ENCODE measurements around the gene KDM2A. TPM values are rescaled to one million over a fixed set of nuclear protein-coding genes. Genes with fewer than 3 reads are reported as not detected.

The KDM2A gene
- total and polyA plus RNA-seq, 2 of the 13 experiments (the other 11 are each of a cell fraction or from before 2014, with no cell fraction given): 31.3 to 31.4 TPM

- TF ChIP-seq ZBTB33 (CRISPR knock-in tag; IDR thresholded peaks at IDR 0.05): 0 out of 2 replicates have a peak, but pooled peaks have one; percentile 9
- no peak for TF ChIP-seq ZFAT (CRISPR knock-in tag; conservative IDR thresholded peaks at IDR 0.05)
- no peak for TF ChIP-seq PAWR (CRISPR knock-in tag; IDR thresholded peaks at IDR 0.05; ENCODE audit: borderline replicate concordance)
- TF ChIP-seq ZNF234 (CRISPR knock-in tag; conservative IDR thresholded peaks at IDR 0.05): no peak
- peak; percentile 50; the same call in 1 of the 2 replicates for TF ChIP-seq MED1 (CRISPR knock-in tag; IDR thresholded peaks at IDR 0.05)
- TF ChIP-seq KDM2A (CRISPR knock-in tag; IDR thresholded peaks at IDR 0.05; ENCODE audit: borderline replicate concordance, low read depth): peak; percentile 65; the same call in 1 of the 2 replicates
- no peak for TF ChIP-seq IRX3 (CRISPR knock-in tag; IDR thresholded peaks at IDR 0.05; ENCODE audit: borderline replicate concordance, low read depth)
- no peak for TF ChIP-seq ZFX (CRISPR knock-in tag; IDR thresholded peaks at IDR 0.05; ENCODE audit: low read depth)
- TF ChIP-seq ZMYM4 (CRISPR knock-in tag; IDR thresholded peaks at IDR 0.05): peak; percentile 93
- TF ChIP-seq SALL2 (CRISPR knock-in tag; IDR thresholded peaks at IDR 0.05): no peak
- TF ChIP-seq ZBTB3 (CRISPR knock-in tag; IDR thresholded peaks at IDR 0.05; ENCODE audit: borderline replicate concordance, low read depth): no peak
- peak; percentile 95 for TF ChIP-seq CTCF (CRISPR knock-in tag; IDR thresholded peaks at IDR 0.05)
- no peak for TF ChIP-seq RBFOX2 (IDR thresholded peaks at IDR 0.05; ENCODE audit: low read depth, low read length)
- no peak for TF ChIP-seq ZBTB44 (CRISPR knock-in tag; IDR thresholded peaks at IDR 0.05)
- 0 out of 2 replicates have a peak, but pooled peaks have one; percentile 19 for TF ChIP-seq ZBED4 (CRISPR knock-in tag; IDR thresholded peaks at IDR 0.05; ENCODE audit: borderline replicate concordance)
- TF ChIP-seq ZMYM3 (CRISPR knock-in tag; IDR thresholded peaks at IDR 0.05): peak; percentile 31; the same call in 1 of the 2 replicates
- TF ChIP-seq FOXK1 (CRISPR knock-in tag; IDR thresholded peaks at IDR 0.05; ENCODE audit: borderline replicate concordance, low read depth): peak; percentile 27; the same call in 1 of the 2 replicates
- no peak for TF ChIP-seq MTA3 (CRISPR knock-in tag; IDR thresholded peaks at IDR 0.05)
These were observed 143.9 kb downstream of the KDM2A start (continued) for GRCh38 chr11:67262731-67263675.
